GM12873 (cell line): ENCODE data around the gene REEP1.

Experiments
- CTCF ChIP-seq: IDR thresholded peaks from 2 replicates; pipeline ENCODE4 v1.5.1; 2012; ENCODE audit warnings: low read depth, mild to moderate bottlenecking, moderate library complexity, low read length, control low read depth; ENCODE audit not compliant: insufficient read depth; ENCODE audit errors: missing control alignments

Gene REEP1

GRCh38 chr2:86332654-86333053 lies 4.8 kb downstream of the REEP1 start:
- TF ChIP-seq CTCF = no peak

GRCh38 chr2:86331384-86331783 lies 6.0 kb downstream of the REEP1 start:
- TF ChIP-seq CTCF = no peak

DNA sequence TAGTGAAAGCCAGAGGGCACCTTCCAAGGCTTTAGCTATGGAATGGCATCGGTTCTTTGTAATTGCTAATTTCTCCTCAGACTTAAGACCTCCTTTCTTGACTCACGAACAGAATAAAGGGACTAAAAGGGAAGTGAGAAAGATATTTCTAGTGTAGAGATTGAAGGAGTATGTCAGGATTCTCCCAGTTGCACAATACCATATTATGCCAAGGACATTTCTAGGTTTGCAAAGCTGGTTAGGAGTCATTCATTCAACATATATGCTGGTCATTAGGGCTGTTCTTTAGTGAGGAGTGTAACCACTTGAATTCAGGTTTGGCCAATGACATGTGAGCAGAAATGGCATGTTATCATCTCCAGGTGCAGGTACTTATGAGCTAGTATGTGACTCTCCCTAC lies 7.4 kb downstream of the REEP1 start:
- TF ChIP-seq CTCF = no peak

DNA sequence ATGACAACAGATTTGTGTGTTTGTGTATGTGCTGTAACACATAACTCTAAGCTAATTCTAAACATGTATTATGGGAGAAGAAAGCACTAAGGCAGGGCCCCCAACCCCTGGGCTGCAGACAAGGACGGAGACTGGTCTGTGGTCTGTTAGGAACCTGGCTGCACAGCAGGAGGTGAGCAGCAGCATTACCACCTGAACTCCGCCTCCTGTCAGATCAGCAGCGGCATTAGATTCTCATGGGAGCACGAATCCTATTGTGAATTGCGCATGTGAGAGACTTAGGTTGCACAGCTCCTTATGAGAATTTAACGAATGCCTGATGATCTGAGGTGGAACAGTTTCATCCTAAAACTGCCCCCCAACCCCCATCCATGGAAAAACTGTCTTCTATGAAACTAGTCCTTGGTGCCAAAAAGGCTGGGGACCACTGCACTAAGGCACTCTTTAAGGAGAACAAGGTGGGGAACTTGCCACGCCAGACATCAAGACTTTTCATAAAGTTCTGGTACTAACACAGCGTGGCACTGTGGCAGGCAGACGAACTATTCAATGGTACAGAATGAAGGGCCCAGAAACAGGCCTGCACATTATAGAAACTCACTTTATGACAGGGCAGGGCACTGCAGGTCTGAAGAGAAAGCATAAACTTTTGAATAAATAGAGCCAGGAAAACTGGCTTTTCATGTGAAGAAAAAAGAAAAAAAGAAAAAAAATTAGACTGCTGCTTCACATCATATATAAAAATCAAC lies 14.0 kb downstream of the REEP1 start:
- TF ChIP-seq CTCF = no peak

- no peak for TF ChIP-seq CTCF
These were observed 17.5 kb downstream of the REEP1 start for GRCh38 chr2:86319700-86320580.

GRCh38 chr2:86315084-86315483 lies 22.3 kb downstream of the REEP1 start:
- no peak for TF ChIP-seq CTCF

GRCh38 chr2:86314125-86314524 lies 23.3 kb downstream of the REEP1 start:
- no peak for TF ChIP-seq CTCF
